Gastroesophageal sphincter (tissue), 3 donors: ENCODE results near the gene AHRR.

ENCODE experiments used
- CTCF ChIP-seq, 4 experiments: fragments of 200-600 bp in 2 of 4; fragments of 450-650 bp in 2 of 4; sonication (generic) in 1 of 4; IDR thresholded peaks; one replicate each; pipeline ENCODE4 v1.5.1; 2017 to 2019; ENCODE audit warnings: antibody characterized with exemption in 4 of 4, mild to moderate bottlenecking in 2 of 4, moderate library complexity in 2 of 4
- POLR2A ChIP-seq, 2 donors: fragments of 450-650 bp; IDR thresholded peaks; one replicate each; pipeline ENCODE4 v1.6.1; 2017; ENCODE audit warnings: antibody characterized with exemption in 2 of 2, mild to moderate bottlenecking in 2 of 2, moderate library complexity in 1 of 2
- POLR2AphosphoS5 ChIP-seq: sonication (generic); formaldehyde crosslinking; IDR thresholded peaks from one replicate; pipeline ENCODE4 v1.6.1; 2017; ENCODE audit warnings: antibody characterized with exemption

- TF ChIP-seq POLR2A (IDR thresholded peaks at IDR 0.05) (no peak), POLR2AphosphoS5 (no peak), CTCF (IDR thresholded peaks at IDR 0.05) (no peak)
Observed at GRCh38 chr5:389197-389821, 67.8 kb downstream of the AHRR start.
